GM12878 (cell line): ENCODE results near the gene DIP2C.

Experiments
- BCL11A ChIP-seq: IDR thresholded peaks from 2 replicates; pipeline ENCODE4 v1.6.1; 2011; ENCODE audit warnings: low read depth, low read length
- CTCF ChIP-seq, 3 experiments: IDR thresholded peaks in 2 of 3; conservative IDR thresholded peaks in 1 of 3; 2 replicates each; pipeline ENCODE4 v1.5.1; 2011; ENCODE audit warnings: low read depth in 3 of 3, low read length in 3 of 3, mild to moderate bottlenecking in 3 of 3, control low read depth in 2 of 3, moderate library complexity in 2 of 3, inconsistent platforms in 1 of 3, mixed read lengths in 1 of 3; ENCODE audit not compliant: control insufficient read depth in 2 of 3, insufficient read depth in 1 of 3; ENCODE audit errors: extremely low read depth in 1 of 3
- E2F4 ChIP-seq: IDR thresholded peaks from 2 replicates; pipeline ENCODE4 v1.6.1; 2012; ENCODE audit warnings: low read depth, low read length, improper control_type of control experiment
- EZH2 ChIP-seq: IDR thresholded peaks from 2 replicates; pipeline ENCODE4 v1.6.1; 2012; ENCODE audit warnings: low read depth, mild to moderate bottlenecking, control low read depth, inconsistent platforms, low read length, borderline replicate concordance; ENCODE audit not compliant: control insufficient read depth
- KDM1A ChIP-seq: fragments of 200-600 bp; sonication (generic); IDR thresholded peaks from 2 replicates; pipeline ENCODE4 v1.6.1; 2016; ENCODE audit warnings: borderline replicate concordance
- REST ChIP-seq: IDR thresholded peaks from 2 replicates; pipeline ENCODE4 v1.6.1; 2012; ENCODE audit warnings: mild to moderate bottlenecking, low read depth, low read length
- SMARCA5 ChIP-seq: fragments of 450-650 bp; IDR thresholded peaks from 2 replicates; pipeline ENCODE4 v1.6.1; 2017; ENCODE audit warnings: mild to moderate bottlenecking
- TAF1 ChIP-seq: IDR thresholded peaks from 2 replicates; pipeline ENCODE4 v1.6.1; 2011; ENCODE audit warnings: mild to moderate bottlenecking, low read depth, low read length, borderline replicate concordance
- TCF7 ChIP-seq: IDR thresholded peaks from 2 replicates; pipeline ENCODE4 v1.6.1; 2014; ENCODE audit warnings: antibody characterized with exemption, borderline replicate concordance
- USF2 ChIP-seq: IDR thresholded peaks from 2 replicates; pipeline ENCODE4 v1.6.1; 2011; ENCODE audit warnings: low read depth, low read length, improper control_type of control experiment, borderline replicate concordance
- TF ChIP-seq, protein P1 (sequence below): fragments of 450-650 bp; IDR thresholded peaks from 2 replicates; pipeline ENCODE4 v1.6.1; 2017; ENCODE audit warnings: mild to moderate bottlenecking

DNA sequence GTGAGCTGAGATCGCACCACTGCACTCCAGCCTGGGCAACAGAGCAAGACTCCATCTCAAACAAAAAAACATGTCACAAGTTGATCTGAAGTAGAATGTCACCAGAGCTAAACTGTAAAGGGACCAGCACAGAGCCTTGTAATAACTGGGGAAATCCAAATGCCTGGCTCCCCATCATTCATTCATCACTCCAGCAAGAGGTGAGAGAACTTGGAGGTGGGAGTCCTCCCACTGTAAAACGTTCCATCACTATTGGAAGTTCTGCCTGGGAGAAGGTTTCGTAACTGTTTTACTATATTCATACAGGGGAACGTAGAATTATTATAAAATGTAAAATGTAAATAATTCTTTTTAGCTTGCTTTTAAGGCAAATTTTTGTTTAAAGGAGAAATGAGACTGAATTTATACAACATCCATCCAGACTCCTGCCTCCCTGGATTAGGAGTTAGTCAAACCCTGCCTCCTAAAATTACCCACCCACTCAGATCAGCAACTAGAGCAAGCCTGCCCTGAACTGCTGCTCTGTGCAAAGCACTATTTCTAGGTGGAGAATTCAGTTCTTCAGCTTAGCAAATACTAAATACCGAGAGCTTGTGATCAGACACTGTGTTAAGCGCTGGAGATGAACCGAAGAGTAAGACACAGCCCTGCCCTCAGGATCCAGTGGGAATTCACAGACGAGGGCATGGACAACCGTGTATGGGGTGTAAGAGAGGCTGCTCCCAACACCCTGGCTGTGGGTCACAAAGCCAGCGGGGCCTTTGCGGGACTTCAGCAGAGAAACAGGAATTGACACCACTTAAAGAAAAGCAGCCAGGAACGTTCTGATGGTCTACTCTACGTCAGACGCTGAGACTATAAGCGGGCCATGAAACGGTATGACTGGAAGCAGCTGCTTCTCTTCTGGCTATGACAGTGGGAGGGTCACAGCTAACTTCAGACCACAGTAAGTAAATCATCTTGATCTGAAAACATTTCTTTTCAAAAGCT is 345.9 kb downstream of the DIP2C start:
- no peak for TF ChIP-seq TCF7
- TF ChIP-seq E2F4: no peak
- TF ChIP-seq EZH2: no peak
- TF ChIP-seq KDM1A: no peak
- TF ChIP-seq REST: no peak
- TF ChIP-seq CTCF (IDR thresholded peaks at IDR 0.05 in 2 of 3, conservative IDR thresholded peaks at IDR 0.05 in 1 of 3; ENCODE audit: control insufficient read depth in 2 of 3, extremely low read depth in 1 of 3, insufficient read depth in 1 of 3, low read depth in 3 of 3, low read length in 3 of 3): no peak
- no peak for TF ChIP-seq SMARCA5
- TF ChIP-seq BCL11A: no peak
- TF ChIP-seq, protein P1, sequence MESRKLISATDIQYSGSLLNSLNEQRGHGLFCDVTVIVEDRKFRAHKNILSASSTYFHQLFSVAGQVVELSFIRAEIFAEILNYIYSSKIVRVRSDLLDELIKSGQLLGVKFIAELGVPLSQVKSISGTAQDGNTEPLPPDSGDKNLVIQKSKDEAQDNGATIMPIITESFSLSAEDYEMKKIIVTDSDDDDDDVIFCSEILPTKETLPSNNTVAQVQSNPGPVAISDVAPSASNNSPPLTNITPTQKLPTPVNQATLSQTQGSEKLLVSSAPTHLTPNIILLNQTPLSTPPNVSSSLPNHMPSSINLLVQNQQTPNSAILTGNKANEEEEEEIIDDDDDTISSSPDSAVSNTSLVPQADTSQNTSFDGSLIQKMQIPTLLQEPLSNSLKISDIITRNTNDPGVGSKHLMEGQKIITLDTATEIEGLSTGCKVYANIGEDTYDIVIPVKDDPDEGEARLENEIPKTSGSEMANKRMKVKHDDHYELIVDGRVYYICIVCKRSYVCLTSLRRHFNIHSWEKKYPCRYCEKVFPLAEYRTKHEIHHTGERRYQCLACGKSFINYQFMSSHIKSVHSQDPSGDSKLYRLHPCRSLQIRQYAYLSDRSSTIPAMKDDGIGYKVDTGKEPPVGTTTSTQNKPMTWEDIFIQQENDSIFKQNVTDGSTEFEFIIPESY: no peak
- TF ChIP-seq USF2: no peak
- no peak for TF ChIP-seq TAF1
